Neural cell (in vitro differentiated cells): ENCODE data around the gene ACVR1C. TPM values are rescaled to one million over a fixed set of nuclear protein-coding genes. Genes with fewer than 3 reads are reported as not detected.

Source experiments
- H2AFZ ChIP-seq: fragments of 200-600, 300-800 bp; sonication (generic), shearing (Covaris generic); 2 replicates; pipeline ENCODE4 v1.6.0; 2014; ENCODE audit warnings: low read depth, mild to moderate bottlenecking, antibody characterized with exemption, low read length, moderate library complexity
- H3F3A ChIP-seq: fragments of 200-600 bp; shearing (Covaris generic); 2 replicates; pipeline ENCODE4 v1.6.1; 2016; ENCODE audit warnings: mild to moderate bottlenecking, moderate library complexity, mixed read lengths, antibody characterized with exemption, low read length; ENCODE audit not compliant: insufficient read depth, poor library complexity, severe bottlenecking
- H3K27ac ChIP-seq: fragments of 200-600, 300-800 bp; sonication (generic), shearing (Covaris generic); 2 replicates; pipeline ENCODE4 v1.5.1; 2014; ENCODE audit warnings: mild to moderate bottlenecking, low read length, moderate library complexity
- H3K27me3 ChIP-seq: fragments of 300-800, 200-600 bp; sonication (generic), shearing (Covaris generic); 2 replicates; pipeline ENCODE4 v1.6.0; 2014; ENCODE audit warnings: mild to moderate bottlenecking, low read depth, low read length, moderate library complexity; ENCODE audit not compliant: insufficient read depth
- H3K36me3 ChIP-seq: fragments of 300-800, 200-600 bp; sonication (generic), shearing (Covaris generic); 2 replicates; pipeline ENCODE4 v1.5.1; 2014; ENCODE audit warnings: mild to moderate bottlenecking, antibody characterized with exemption, low read length, moderate library complexity; ENCODE audit not compliant: insufficient read depth
- H3K4me2 ChIP-seq: fragments of 300-800, 200-600 bp; sonication (generic), shearing (Covaris generic); 2 replicates; pipeline ENCODE4 v1.6.0; 2014; ENCODE audit warnings: mild to moderate bottlenecking, low read length
- H3K4me3 ChIP-seq: fragments of 300-800, 200-600 bp; sonication (generic), shearing (Covaris generic); 2 replicates; pipeline ENCODE4 v1.5.1; 2014; ENCODE audit warnings: mild to moderate bottlenecking, low read length, moderate library complexity
- H3K79me2 ChIP-seq: fragments of 200-600 bp; shearing (Covaris generic); replicated peaks from 2 replicates; pipeline ENCODE4 v1.6.0; 2014; ENCODE audit warnings: mild to moderate bottlenecking, low read length, moderate library complexity; ENCODE audit not compliant: insufficient read depth
- H3K9ac ChIP-seq: fragments of 300-800, 200-600 bp; sonication (generic), shearing (Covaris generic); 2 replicates; pipeline ENCODE4 v1.6.1; 2016; ENCODE audit warnings: mild to moderate bottlenecking, low read length, mixed read lengths
- H3K9me2 ChIP-seq: fragments of 200-600 bp; shearing (Covaris generic); 2 replicates; pipeline ENCODE4 v1.6.1; 2016; ENCODE audit warnings: mild to moderate bottlenecking, low read length, mixed read lengths; ENCODE audit not compliant: insufficient read depth
- H3K9me3 ChIP-seq: fragments of 200-600, 300-800 bp; sonication (generic), shearing (Covaris generic); 2 replicates; pipeline ENCODE4 v1.6.1; 2016; ENCODE audit warnings: mild to moderate bottlenecking, mixed run types, low read length, moderate library complexity, mixed read lengths
- H4K20me1 ChIP-seq: fragments of 200-600 bp; shearing (Covaris generic); 2 replicates; pipeline ENCODE4 v1.6.1; 2016; ENCODE audit warnings: mild to moderate bottlenecking, mixed run types; ENCODE audit not compliant: insufficient read depth
- EP300 ChIP-seq: fragments of 450-650 bp; conservative IDR thresholded peaks from 2 replicates; pipeline ENCODE4 v1.6.1; 2014; ENCODE audit warnings: antibody characterized with exemption, mild to moderate bottlenecking, moderate library complexity; ENCODE audit not compliant: poor library complexity, severe bottlenecking
- EZH2 ChIP-seq: fragments of 200-600, 300-800 bp; shearing (Covaris generic), sonication (generic); IDR thresholded peaks from 2 replicates; pipeline ENCODE4 v1.6.1; 2014; ENCODE audit warnings: antibody characterized with exemption, low read length, borderline replicate concordance, mild to moderate bottlenecking; ENCODE audit not compliant: insufficient read depth, poor library complexity, severe bottlenecking
- MXI1 ChIP-seq: fragments of 450-650 bp; conservative IDR thresholded peaks from 2 replicates; pipeline ENCODE4 v1.6.1; 2014; ENCODE audit warnings: antibody characterized with exemption, mild to moderate bottlenecking; ENCODE audit not compliant: poor library complexity, severe bottlenecking
- POLR2AphosphoS5 ChIP-seq: IDR thresholded peaks from 2 replicates; pipeline ENCODE4 v1.6.1; 2012
- RAD21 ChIP-seq: fragments of 450-650 bp; conservative IDR thresholded peaks from 2 replicates; pipeline ENCODE4 v1.6.1; 2014; ENCODE audit warnings: antibody characterized with exemption, mild to moderate bottlenecking, moderate library complexity
- SMC3 ChIP-seq: fragments of 450-650 bp; conservative IDR thresholded peaks from 2 replicates; pipeline ENCODE4 v1.6.1; 2014; ENCODE audit warnings: antibody characterized with exemption, mild to moderate bottlenecking, moderate library complexity; ENCODE audit not compliant: poor library complexity
- TAF1 ChIP-seq: IDR thresholded peaks from 2 replicates; pipeline ENCODE4 v1.6.1; 2012; ENCODE audit warnings: low read depth
- polyA plus RNA-seq: library from polyadenylated mRNA; depleted of rRNA; stranded (reverse); fragments of >200 nt; gene quantifications from 2 replicates; pipeline ENCODE4 v1.2.3, GENCODE V29; 2014
- TF ChIP-seq, protein P1 (sequence below): fragments of 450-650 bp; IDR thresholded peaks from 2 replicates; pipeline ENCODE4 v1.5.1; 2014; ENCODE audit warnings: antibody characterized with exemption, mild to moderate bottlenecking, moderate library complexity; ENCODE audit not compliant: poor library complexity, severe bottlenecking
- TF ChIP-seq, protein P2 (sequence below): IDR thresholded peaks from 2 replicates; pipeline ENCODE4 v1.6.1; 2012; ENCODE audit warnings: borderline replicate concordance

Gene ACVR1C
- polyA plus RNA-seq, 1 donor from 2014 or later, result 0.26 TPM

GRCh38 chr2:157657858-157658257 is 29.2 kb upstream of the ACVR1C start:
- TF ChIP-seq SMC3, result no peak
- no peak for TF ChIP-seq POLR2AphosphoS5
- TF ChIP-seq EP300, result no peak
- TF ChIP-seq, protein P1, sequence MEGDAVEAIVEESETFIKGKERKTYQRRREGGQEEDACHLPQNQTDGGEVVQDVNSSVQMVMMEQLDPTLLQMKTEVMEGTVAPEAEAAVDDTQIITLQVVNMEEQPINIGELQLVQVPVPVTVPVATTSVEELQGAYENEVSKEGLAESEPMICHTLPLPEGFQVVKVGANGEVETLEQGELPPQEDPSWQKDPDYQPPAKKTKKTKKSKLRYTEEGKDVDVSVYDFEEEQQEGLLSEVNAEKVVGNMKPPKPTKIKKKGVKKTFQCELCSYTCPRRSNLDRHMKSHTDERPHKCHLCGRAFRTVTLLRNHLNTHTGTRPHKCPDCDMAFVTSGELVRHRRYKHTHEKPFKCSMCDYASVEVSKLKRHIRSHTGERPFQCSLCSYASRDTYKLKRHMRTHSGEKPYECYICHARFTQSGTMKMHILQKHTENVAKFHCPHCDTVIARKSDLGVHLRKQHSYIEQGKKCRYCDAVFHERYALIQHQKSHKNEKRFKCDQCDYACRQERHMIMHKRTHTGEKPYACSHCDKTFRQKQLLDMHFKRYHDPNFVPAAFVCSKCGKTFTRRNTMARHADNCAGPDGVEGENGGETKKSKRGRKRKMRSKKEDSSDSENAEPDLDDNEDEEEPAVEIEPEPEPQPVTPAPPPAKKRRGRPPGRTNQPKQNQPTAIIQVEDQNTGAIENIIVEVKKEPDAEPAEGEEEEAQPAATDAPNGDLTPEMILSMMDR, result no peak
- TF ChIP-seq, protein P2, sequence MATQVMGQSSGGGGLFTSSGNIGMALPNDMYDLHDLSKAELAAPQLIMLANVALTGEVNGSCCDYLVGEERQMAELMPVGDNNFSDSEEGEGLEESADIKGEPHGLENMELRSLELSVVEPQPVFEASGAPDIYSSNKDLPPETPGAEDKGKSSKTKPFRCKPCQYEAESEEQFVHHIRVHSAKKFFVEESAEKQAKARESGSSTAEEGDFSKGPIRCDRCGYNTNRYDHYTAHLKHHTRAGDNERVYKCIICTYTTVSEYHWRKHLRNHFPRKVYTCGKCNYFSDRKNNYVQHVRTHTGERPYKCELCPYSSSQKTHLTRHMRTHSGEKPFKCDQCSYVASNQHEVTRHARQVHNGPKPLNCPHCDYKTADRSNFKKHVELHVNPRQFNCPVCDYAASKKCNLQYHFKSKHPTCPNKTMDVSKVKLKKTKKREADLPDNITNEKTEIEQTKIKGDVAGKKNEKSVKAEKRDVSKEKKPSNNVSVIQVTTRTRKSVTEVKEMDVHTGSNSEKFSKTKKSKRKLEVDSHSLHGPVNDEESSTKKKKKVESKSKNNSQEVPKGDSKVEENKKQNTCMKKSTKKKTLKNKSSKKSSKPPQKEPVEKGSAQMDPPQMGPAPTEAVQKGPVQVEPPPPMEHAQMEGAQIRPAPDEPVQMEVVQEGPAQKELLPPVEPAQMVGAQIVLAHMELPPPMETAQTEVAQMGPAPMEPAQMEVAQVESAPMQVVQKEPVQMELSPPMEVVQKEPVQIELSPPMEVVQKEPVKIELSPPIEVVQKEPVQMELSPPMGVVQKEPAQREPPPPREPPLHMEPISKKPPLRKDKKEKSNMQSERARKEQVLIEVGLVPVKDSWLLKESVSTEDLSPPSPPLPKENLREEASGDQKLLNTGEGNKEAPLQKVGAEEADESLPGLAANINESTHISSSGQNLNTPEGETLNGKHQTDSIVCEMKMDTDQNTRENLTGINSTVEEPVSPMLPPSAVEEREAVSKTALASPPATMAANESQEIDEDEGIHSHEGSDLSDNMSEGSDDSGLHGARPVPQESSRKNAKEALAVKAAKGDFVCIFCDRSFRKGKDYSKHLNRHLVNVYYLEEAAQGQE, result no peak
- TF ChIP-seq MXI1, result no peak
- TF ChIP-seq TAF1, result no peak
- no peak for TF ChIP-seq RAD21
- no peak for TF ChIP-seq EZH2
- Histone ChIP-seq H3F3A (no peaks in the 10 kb centered on the region), H3K9me3 (no peaks in the 10 kb centered on the region), H3K79me2 (no peaks in the 10 kb centered on the region), H3K27me3 (no peaks in the 10 kb centered on the region), H3K4me2 (no peak overlapping the region), H2AFZ (no peak overlapping the region), H3K36me3 (no peaks in the 10 kb centered on the region), H3K9ac (no peak overlapping the region), H3K27ac (no peak overlapping the region), H4K20me1 (no peaks in the 10 kb centered on the region), H3K4me3 (no peak overlapping the region), H3K9me2 (no peaks in the 10 kb centered on the region)

GRCh38 chr2:157657101-157657500 is 28.4 kb upstream of the ACVR1C start:
- Histone ChIP-seq H3K9me2 (no peaks in the 10 kb centered on the region), H4K20me1 (no peaks in the 10 kb centered on the region), H3K36me3 (no peaks in the 10 kb centered on the region), H3K79me2 (no peaks in the 10 kb centered on the region), H2AFZ (no peak overlapping the region), H3K27me3 (no peaks in the 10 kb centered on the region), H3K9me3 (no peaks in the 10 kb centered on the region), H3K9ac (no peak overlapping the region), H3K4me2 (no peak overlapping the region), H3F3A (no peaks in the 10 kb centered on the region), H3K27ac (no peak overlapping the region), H3K4me3 (no peak overlapping the region)
- TF ChIP-seq, protein P1, result no peak
- TF ChIP-seq EP300 (no peak), SMC3 (no peak), MXI1 (no peak), TAF1 (no peak), RAD21 (no peak), EZH2 (no peak), POLR2AphosphoS5 (no peak)
- TF ChIP-seq, protein P2, result no peak
